Activated gamma-delta T cell (primary cell): Measurements from ENCODE around the gene AKT3.
"Not testable (repeated sequence)": the region's sequence is repeated elsewhere in the genome, so short reads cannot be mapped to it uniquely, and the experiment has no call there.

Experiments
- DNase-seq: peaks from one replicate; lab custom pipeline; 2025; lab: John Stamatoyannopoulos, UW

AKT3 gene

DNA sequence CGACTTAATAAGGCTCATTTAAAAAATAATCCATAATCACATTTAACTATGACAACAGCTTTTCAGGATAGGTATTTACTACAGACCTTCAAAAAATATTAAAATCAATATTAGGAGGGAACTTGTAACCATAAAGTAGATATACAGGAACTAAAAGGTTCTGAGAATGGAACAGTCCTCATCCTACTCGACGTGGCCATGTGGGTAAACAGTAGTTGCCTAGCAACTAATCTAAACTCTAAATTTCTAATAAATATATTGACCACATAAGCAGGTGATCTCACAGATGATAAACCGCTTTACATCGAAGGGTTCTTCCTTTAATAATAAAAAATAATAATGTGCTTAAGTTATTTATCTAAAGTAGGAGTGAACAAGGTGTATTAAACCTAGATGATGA lies 7.9 kb downstream of the AKT3 start:
- no peak for DNase-seq

DNA sequence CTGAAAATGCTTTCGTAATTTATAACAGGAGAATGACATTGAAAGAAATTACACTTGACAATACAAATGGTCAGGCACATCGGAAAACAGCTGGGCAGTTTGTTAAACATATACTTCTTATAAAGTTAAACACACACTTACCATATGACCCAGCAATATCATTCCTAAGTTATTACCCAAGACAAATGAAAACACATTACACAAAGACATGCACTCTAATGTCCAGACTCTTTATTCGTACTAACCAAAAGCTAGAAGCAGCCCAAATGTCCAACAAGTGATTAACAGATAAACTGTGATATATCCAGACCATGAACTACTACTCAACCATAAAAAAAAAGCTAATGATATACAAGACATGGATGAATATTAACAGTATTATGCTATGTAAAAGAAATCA lies 8.5 kb downstream of the AKT3 start:
- no peak for DNase-seq

DNA sequence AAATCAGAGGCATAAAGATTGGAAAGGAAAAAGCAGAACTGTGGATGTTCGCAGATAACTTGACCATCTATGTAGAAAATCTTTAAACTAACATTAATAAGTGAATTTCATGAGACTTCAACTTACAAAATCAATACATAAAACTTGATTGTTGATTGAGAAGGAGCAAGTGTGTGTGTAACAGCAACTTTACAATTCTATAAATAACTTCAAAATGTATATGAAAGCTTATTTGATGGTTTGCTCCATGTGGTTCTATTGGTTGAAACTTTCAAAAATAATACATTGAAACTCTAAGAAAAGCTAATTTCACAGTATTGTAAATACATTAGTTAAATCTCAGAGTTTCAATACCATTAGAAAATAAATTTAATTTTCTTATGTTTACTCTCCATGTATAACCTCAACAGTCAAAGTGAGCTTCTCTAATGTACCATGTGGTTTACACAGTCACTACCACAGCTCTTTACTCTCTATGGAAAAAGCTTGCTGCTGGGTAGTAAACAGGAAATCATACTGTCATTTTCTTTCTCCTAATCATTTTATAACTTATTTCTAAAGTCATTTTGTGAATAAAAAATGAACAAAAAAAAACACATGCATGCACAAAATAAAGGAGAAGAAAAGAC lies 12.0 kb downstream of the AKT3 start:
- no peak for DNase-seq

GRCh38 chr1:243834130-243834529 lies 15.9 kb downstream of the AKT3 start:
- no peak for DNase-seq

- DNase-seq: no peak
Measured at GRCh38 chr1:243831463-243831862, 18.6 kb downstream of the AKT3 start.

- no peak for DNase-seq
Measured at GRCh38 chr1:243827206-243827605, 22.8 kb downstream of the AKT3 start.

GRCh38 chr1:243824907-243825306 lies 25.1 kb downstream of the AKT3 start:
- not testable (repeated sequence) for DNase-seq

DNA sequence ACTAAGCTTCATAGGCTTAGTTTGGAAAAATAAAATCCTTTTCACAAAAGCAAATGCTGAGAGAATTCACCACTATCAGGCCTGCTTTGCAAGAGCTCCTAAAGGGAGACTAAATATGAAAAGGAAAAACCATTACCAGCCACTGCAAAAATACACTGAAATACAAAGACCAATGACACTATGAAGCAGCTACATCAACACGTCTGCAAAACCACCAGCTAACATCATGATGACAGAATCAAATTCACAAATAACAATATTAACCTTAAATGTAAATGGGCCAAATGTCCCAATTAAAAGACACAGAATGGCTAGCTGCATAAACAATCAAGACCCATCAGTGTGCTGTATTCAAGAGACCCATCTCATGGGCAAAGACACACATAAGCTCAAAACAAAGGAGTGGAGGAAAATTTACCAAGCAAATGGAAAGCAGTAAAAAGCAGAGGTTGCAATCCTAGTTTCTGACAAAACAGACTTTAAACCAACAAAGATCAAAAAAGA lies 28.8 kb downstream of the AKT3 start:
- DNase-seq: no peak

DNA sequence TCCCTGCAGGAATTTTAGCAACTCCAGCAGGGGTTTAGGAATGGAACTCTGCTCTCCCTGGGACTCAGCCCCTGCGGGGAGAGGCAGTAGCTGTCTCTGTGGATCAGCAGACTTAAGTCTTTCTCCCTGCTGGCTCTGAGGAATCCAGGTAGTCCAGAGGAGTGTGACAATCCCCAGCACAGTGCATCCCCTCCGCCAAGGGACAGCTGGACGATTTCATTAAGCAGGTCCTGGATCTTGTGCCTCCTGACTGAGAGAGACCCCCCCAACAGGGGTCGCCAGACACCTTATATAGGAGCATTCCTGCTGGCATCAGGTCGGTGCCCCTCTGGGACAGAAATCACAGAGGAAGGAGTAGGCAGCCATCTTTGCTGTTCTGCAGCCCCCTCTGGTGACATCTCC lies 30.6 kb downstream of the AKT3 start:
- DNase-seq: no peak

DNA sequence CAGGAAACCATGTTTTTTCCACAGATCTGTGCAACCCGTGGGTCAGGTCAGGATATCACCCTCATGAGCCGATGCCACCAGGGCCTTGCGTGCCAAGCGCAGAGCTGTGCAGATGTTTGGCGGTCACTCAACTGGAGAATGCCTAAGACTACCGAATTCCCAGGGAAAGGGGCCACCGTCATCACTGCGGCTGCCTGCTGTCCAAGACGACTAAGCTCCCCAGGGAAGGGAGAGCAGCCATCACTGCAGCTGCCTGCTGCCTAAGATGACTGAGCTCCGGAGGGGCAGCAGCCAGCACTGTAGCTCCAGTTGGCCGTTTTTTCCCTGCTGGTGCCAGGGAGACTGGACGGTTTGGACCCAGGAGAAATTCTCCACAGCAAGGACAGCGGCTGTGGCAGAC lies 31.1 kb downstream of the AKT3 start:
- no peak for DNase-seq

GRCh38 chr1:243814718-243815117 lies 35.3 kb downstream of the AKT3 start:
- DNase-seq: no peak

DNA sequence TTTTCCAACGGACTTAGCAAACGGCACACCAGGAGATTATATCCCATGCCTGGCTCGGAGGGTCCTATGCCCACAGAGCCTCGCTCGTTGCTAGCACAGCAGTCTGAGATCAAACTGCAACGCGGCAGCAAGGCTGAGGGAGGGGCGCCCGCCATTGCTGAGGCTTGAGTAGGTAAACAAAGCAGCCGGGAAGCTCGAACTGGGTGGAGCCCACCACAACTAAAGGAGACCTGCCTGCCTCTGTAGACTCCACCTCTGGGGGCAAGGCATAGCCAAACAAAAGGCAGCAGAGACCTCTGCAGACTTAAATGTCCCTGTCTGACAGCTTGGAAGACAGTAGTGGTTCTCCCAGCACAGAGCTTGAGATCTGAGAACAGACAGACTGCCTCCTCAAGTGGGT lies 42.7 kb downstream of the AKT3 start:
- not testable (repeated sequence) for DNase-seq

- DNase-seq: no peak
Measured at GRCh38 chr1:243806310-243806709, 43.7 kb downstream of the AKT3 start.

- DNase-seq: no peak
Measured at GRCh38 chr1:243802736-243803135, 47.3 kb downstream of the AKT3 start.

DNA sequence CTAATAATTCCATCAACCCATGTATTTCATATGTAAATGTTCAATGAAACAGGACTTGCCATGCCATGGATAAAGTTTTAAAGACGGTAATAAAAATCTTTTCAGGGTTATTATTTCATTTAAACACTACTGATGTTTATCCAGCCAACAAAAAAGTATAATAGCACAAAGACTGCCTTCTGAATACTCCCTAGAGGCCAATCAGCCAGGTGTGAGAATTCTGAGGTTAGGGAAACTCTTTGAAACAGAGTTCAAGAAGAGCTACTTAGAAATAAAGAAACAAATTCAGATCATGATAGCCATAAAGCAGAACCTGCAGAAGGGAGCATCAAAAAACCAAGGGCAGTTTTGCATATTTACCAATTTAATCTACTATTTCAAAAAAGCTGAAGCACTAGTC lies 48.7 kb downstream of the AKT3 start:
- no peak for DNase-seq

DNA sequence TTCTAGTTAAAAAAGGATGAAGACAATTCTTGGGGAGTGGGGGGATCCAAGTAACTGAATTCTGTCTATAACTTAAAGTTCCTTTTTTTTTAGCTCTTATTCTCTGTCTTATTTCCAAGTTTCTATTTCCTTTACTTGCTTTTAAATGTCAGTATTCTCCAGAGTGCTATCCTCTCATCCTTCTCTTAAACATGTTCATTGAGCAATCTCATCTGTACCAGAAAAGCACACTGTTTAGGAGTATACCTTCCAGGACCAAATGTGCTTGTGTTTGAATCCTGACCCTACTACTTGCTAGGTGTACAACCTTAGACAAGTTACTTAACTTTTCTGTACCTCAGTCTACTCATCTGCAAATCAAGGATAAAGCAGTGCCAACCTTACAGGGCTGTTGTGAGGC lies 50.1 kb downstream of the AKT3 start:
- DNase-seq: no peak

GRCh38 chr1:243798726-243799125 lies 51.3 kb downstream of the AKT3 start:
- DNase-seq: no peak

GRCh38 chr1:243796016-243796415 lies 54.0 kb downstream of the AKT3 start:
- no peak for DNase-seq

DNA sequence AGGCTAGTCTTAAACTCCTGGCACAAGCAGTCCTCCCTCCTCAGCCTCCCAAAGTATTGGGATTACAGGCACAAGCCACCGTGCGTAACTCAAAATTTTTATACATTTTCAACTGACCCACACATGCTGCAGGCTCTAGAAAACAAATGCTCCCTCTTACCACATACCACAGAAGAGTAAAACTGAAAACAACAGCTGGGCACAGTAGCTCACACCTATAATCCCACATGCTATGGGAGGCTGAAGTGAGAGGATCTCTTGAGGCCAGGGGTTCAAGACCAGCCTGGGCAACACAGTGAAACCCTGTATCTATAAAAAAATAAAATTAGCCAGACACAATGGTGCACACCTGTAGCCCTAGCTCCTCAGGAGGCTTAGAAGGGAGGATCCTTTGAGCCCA lies 56.7 kb downstream of the AKT3 start:
- DNase-seq: no peak

- no peak for DNase-seq
Measured at GRCh38 chr1:243792891-243793290, 57.2 kb downstream of the AKT3 start.

DNA sequence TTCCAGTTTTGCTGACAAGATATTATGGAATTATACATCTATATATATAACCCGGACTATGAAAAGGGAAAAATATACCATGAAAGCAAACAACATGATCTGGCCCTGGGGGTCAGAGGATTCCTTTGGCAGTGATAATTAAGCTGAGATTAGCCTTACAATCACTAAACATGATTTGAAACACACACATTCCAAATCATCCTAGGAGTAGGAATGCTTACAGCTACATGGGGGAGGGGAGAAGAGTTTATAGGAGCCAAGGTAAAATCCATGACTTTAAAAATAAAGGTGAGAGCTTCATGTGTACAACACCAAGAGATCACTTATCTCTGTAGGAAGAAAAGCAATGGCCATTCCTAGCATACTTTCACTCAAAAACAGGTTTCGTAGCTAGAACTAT lies 57.6 kb downstream of the AKT3 start:
- DNase-seq: no peak

GRCh38 chr1:243791586-243792267 lies 58.3 kb downstream of the AKT3 start:
- no peak for DNase-seq

- DNase-seq: no peak
Measured at GRCh38 chr1:243790404-243790803, 59.6 kb downstream of the AKT3 start.

DNA sequence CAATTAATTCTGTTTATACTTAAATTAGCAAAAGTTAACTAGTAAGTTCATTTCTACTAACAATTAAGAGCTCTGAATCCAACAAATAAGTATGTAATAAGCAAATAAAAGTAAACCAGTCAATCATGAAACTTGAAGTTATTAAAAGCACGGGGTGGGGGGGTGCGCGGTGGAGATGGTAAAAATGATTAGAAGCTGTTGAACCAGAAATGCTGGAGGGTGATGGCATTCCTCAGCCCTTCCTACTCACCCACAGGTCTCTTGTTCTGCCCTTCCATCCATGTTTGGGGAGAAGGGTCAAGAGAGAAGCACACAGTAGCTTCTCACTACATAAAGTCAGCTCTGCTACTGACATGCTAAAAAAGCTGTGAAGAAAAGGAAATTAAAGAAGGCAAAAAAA lies 63.5 kb downstream of the AKT3 start:
- DNase-seq: no peak
